GM12875 (cell line): ENCODE measurements around the gene LYSMD2.

Source experiments
- H3K4me3 ChIP-seq: one replicate; pipeline ENCODE4 v1.5.1; 2011; ENCODE audit warnings: low read depth, low read length, control low read depth
- CTCF ChIP-seq: IDR thresholded peaks from 2 replicates; pipeline ENCODE4 v1.5.1; 2011; ENCODE audit warnings: low read depth, mild to moderate bottlenecking, control low read depth, inconsistent platforms, low read length, moderate library complexity, borderline replicate concordance; ENCODE audit not compliant: insufficient read depth

The LYSMD2 gene

DNA sequence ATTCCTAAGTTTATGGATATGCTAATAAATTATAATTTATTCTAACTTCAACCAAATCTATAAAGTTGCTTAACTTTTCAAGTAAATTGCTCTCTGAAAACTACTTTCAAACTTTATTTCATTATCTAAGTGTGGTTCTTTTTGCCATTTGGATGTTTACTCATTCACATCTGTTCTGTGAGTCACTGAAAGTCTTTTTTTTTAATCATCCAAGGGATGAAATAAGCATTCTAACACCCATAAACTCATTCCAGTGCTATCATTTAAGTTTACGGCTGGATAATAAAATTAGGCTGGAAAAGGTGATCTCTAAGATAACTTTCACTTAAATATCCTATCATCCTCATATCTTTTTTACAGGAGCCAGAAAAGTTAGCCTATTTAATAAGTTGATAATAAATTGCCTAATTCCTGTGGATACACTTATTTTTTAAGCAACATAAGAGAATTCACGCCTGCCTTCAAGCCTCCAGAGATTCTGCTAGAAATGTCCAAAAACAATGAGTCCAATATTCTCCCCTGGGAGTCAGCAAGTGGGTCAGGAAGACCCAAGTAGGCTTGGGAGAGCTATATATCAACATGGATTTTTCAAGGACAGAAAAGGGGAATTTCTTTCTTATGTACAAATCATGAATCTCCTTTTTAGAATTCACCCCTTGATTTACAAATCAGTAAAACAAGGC is 30.4 kb downstream of the LYSMD2 start:
- no peak overlapping the region for H3K4me3 ChIP-seq
- TF ChIP-seq CTCF = no peak

DNA sequence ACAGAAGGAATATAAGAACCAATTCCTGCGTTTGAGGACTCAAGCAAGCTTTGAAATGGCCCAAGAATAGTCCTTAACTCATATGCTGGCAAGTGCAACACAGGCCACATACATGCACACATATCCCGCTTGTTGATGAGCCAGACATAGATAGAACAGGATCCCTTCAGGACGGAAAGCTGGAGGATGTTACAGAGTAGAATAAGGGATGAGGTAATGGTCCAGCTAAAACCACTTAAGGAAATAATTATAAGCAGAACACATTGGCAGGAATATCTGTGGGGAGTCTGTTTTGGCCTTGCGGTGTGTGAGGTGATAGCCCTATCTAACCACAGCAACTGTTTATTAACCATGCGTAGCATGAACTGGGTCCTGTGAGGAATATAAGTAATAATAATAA is 31.2 kb downstream of the LYSMD2 start:
- TF ChIP-seq CTCF = no peak
- H3K4me3 ChIP-seq = no peak overlapping the region

DNA sequence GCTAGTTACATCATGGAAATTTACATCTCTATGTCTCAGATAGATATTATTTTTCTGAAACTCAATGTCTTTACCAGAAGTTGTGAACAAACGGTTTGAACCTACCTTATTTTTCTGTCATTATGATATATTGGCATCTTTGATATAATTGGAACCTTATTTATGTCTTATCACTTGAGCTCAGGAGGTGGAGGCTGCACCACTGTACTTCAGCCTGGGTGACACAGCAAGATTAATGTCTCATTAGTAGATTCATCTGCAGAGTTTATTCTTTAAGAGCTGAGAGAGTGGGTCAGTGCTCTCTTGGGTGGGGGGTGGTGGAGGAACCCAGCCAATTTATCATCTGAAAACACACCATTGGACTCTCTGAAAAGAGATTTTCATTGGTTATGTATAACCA is 34.7 kb downstream of the LYSMD2 start:
- H3K4me3 ChIP-seq = no peak overlapping the region
- TF ChIP-seq CTCF = no peak

GRCh38 chr15:51699373-51699772 is 38.1 kb downstream of the LYSMD2 start:
- no peak overlapping the region for H3K4me3 ChIP-seq
- no peak for TF ChIP-seq CTCF

GRCh38 chr15:51697163-51697562 is 40.3 kb downstream of the LYSMD2 start:
- TF ChIP-seq CTCF = no peak
- H3K4me3 ChIP-seq = no peak overlapping the region

DNA sequence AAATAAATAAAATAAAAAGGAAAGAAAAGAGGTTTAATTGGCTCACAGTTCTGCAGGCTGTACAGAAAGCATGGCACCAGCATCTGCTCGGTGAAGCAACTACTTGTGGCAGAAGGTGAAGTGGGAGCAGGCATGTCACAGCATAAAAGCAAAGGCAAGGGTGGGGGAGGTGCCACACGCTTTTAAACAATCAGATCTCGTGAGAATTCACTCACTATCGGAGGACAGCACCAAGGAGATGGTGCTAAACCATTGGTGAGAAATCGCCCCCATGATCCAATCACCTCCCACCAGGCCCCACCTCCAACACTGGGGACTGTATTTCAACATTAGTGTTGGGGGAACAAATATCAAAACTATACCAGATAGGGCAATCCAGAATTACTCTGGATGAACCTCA is 40.9 kb downstream of the LYSMD2 start:
- TF ChIP-seq CTCF = no peak
- H3K4me3 ChIP-seq = no peak overlapping the region

GRCh38 chr15:51692154-51692553 is 45.3 kb downstream of the LYSMD2 start:
- no peak overlapping the region for H3K4me3 ChIP-seq
- no peak for TF ChIP-seq CTCF
